Measurements from ENCODE around the gene ST8SIA6.

GRCh38 chr10:17479822-17480221, 25.4 kb upstream of the ST8SIA6 start:
- no peak for TF ChIP-seq POLR2AphosphoS5 (IDR thresholded peaks at IDR 0.05; ENCODE audit: low read depth, low read length)
- TF ChIP-seq POLR2A (IDR thresholded peaks at IDR 0.05; ENCODE audit: low read depth, low read length): no peak
- no peak for TF ChIP-seq TAF1 (IDR thresholded peaks at IDR 0.05; ENCODE audit: borderline replicate concordance, low read depth, low read length)
